GF-D8 (cell line): ENCODE results near the gene SPATA45.
"Not testable (repeated sequence)": the region's sequence is repeated elsewhere in the genome, so short reads cannot be mapped to it uniquely, and the experiment has no call there.

Experiments
- DNase-seq: peaks from one replicate; lab custom pipeline; 2025; lab: John Stamatoyannopoulos, UW

Gene SPATA45

GRCh38 chr1:212847549-212847948 is at the start of gene SPATA45:
Gene SPATA45, minus strand, starts transcription at chr1:212847649. Its CDS starts 11,500 bp downstream, at chr1:212836149.
- no peak for DNase-seq

GRCh38 chr1:212892108-212892507 is 44.7 kb upstream of the SPATA45 start:
- DNase-seq = no peak

DNA sequence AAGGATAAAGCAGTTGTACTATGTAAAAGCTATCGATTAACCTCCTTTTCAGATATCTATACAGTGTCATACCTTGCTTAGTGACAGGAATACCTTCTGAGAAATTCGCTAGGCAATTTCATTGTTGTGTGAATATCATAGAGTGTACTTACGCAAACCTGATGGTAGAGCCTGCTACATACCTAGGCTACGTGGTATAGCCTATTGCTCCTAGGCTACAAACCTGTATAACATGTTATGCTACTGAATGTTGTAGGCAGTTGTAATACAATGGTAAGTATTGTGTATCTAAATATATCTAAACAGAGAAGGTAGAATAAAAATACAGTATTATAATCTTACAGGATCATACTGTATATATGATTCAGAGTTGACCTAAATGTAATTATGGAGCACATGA is 37.1 kb upstream of the SPATA45 start:
- no peak for DNase-seq

DNA sequence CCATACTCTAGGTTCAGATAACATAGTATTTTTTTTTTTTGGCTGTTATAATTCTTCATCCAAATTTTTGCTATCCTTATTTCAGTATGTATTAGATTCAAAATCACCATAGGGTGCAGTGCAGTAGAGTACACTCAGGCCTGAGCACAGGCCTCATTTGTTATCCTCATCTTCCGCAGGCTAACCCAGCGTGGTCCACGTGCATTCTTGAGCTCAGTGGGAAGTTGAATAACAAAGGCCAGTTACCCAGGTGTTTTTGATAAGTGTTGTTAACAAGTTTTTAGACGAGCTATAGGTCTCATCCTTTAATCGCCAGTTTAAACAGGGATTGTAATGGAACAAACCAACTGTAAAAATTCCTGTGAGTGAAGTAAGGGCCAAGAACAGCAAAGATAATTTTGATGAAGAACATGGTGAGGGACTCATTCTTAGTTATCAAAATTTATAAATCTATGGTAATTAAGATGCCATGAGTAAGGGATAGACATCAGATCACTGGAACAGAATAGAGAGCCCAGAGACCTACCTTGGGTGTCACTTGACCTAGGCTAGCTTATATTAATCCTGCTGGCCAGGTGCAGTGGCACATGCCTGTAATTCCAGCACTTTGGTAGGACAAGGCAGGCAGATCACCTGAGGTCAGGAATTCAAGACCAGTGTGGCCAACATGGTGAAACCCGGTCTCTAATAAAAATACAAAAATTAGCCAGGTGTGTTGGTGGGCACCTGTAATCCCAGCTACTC is 32.7 kb upstream of the SPATA45 start:
- DNase-seq = no peak

- no peak for DNase-seq
These were observed 31.0 kb upstream of the SPATA45 start for GRCh38 chr1:212878418-212878817.

DNA sequence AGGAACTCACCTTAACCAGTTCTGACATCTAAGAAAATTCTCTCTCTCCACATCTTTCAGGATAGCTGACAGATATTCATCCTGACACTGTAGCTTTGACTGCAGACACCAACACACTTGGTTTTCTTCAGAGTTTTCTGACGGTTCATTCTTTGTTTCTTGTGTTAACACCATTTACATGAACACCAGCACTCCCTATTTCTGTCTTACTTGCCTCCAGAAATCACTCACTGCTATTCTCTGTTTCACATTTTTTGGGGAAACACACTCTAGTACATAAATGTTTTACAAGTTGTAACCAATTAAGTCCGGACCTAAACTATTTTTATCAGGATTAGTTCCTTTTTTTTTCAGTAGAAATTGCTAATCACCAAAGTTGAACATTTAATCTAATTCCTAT is 26.1 kb upstream of the SPATA45 start:
- no peak for DNase-seq

- no peak for DNase-seq
These were observed 24.5 kb upstream of the SPATA45 start for GRCh38 chr1:212871976-212872375.

- no peak for DNase-seq
These were observed 19.7 kb upstream of the SPATA45 start for GRCh38 chr1:212867192-212867591.

- DNase-seq = no peak
These were observed 16.8 kb upstream of the SPATA45 start for GRCh38 chr1:212864201-212864600.

GRCh38 chr1:212863345-212863744 is 15.9 kb upstream of the SPATA45 start:
- not testable (repeated sequence) for DNase-seq

GRCh38 chr1:212862111-212862690 is 14.8 kb upstream of the SPATA45 start:
- DNase-seq = no peak

GRCh38 chr1:212860713-212861581 is 13.5 kb upstream of the SPATA45 start:
- no peak for DNase-seq

DNA sequence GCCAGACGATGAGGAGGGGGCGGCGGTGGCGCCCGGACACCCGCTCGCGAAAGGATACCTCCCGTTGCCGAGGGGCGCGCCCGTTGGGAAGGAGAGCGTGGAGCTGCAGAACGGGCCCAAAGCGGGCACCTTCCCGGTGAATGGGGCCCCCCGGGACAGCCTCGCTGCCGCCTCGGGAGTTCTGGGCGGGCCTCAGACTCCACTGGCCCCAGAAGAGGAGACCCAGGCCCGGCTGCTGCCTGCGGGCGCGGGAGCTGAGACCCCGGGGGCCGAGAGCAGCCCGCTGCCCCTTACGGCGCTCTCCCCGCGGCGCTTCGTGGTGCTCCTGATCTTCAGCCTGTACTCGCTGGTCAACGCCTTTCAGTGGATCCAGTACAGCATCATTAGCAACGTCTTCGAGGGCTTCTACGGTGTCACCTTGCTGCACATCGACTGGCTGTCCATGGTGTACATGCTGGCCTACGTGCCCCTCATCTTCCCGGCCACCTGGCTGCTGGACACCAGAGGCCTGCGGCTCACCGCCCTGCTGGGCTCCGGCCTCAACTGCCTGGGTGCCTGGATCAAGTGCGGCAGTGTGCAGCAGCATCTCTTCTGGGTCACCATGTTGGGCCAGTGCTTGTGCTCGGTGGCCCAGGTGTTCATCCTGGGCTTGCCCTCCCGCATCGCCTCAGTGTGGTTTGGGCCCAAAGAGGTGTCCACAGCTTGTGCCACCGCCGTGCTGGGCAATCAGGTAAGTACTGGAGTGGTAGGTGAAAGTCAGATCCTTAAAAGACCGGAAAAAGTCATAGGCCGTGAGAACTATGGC is 11.2 kb upstream of the SPATA45 start:
- DNase-seq = no peak

- DNase-seq = peak; percentile 89
These were observed 10.6 kb upstream of the SPATA45 start, which contains the start of gene FLVCR1 for GRCh38 chr1:212857992-212858460. Gene FLVCR1, plus strand, starts transcription at chr1:212858275. Its CDS starts 178 bp downstream, at chr1:212858453.

GRCh38 chr1:212856755-212857154 is 9.3 kb upstream of the SPATA45 start:
- no peak for DNase-seq

DNA sequence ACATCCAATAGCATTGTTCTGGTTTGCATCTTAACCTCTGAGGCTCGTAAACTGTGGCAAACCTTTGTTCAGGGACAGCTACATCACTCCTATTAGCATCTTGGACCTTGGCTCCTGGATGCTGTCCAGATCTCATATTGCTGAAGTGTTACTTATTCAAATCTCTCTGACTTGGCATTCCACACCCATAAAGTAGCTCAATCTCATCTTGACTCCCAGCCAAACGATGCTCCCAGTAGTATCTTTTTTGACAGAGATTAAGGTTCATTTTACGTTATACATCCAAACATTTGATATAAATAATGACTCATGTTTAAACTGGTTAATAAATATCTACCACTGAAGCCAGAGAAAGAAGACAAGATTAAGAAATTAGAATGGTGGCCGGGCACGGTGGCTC is 6.2 kb upstream of the SPATA45 start:
- no peak for DNase-seq

GRCh38 chr1:212852105-212852688 is 4.7 kb upstream of the SPATA45 start:
- DNase-seq = no peak

DNA sequence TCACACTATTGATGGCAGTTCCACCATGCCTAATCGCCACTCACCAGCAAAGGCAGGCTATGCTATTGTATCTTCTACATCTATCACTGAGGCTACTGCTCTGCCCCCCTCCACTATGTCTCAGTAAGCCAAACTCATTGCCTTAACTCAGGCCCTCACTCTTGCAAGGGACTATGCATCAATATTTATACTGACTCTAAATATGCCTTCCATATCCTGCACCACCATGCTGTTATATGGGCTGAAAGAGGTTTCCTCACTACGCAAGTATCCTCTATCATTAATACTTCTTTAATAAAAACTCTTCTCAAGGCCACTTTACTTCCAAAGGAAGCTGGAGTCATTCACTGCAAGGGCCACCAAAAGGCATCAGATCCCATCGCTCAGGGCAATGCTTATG is 2.9 kb downstream of the SPATA45 start:
- not testable (repeated sequence) for DNase-seq

DNA sequence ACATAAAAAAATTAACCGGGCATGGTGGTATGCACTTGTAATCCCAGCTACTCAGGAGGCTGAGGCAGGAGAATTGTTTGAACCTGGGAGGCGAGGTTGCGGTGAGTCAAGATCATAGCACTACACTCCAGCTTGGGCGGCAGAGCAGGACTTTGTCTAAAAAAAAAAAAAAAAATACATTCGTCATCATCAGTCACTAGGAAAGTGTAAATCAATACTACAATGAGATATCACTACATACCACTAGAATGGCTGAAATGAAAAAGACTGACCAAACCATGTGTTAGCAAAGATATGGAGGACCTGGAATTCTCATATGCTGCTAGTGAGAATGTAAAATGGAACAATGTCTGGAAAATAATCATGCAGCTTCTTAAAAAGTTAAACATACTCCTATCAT is 9.3 kb downstream of the SPATA45 start:
- DNase-seq = no peak

DNA sequence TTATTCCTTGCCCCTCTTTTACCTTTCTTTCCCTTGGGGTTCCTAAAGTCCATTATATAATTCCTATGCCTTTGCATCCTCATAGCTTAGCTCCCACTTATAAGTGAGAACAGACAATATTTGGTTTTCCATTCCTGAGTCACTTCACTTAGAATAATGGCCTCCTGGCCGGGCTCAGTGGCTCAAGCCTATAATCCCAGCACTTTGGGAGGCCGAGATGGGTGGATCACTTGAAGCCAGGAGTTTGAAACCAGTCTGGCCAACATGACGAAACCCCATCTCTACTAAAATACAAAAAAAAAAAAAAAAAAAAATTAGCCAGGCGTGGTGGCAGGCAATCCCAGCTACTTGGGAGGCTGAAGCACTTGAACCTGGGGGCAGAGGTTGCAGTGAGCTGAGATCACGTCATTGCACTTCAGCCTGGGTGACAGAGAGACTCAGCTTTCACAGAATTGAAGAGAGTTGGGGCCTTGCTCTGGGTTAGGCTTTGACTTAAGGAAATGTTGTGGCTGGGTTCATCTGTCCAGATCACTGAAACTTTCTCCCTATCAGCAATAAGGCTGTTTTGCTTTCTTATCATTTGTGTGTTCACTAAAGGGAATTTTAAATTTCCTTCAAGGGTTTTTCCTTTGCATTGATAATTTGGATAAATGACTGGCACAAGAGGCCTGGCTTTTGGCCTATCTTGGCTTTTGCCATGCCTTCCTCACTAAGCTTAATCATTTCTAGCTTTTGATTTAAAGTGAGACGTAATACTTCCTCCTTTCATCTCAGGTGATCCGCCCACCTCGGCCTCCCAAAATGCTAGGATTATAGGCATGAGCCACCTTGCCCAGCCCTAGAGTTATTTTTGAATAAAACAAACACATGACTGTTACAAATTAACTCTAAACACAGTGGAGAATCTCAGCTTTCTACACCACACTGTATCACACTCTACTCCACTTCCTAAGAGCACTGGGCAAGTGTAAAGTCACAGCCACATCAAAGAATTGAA is 13.9 kb downstream of the SPATA45 start:
- not testable (repeated sequence) for DNase-seq
